PC-9 (cell line): ENCODE measurements around the gene OSTN. TPM values are rescaled to one million over a fixed set of nuclear protein-coding genes. Genes with fewer than 3 reads are reported as not detected.

Experiments
- BruUV-seq: library from RNA; stranded (reverse); fragments of 400-500 nt; replicated peaks from 2 replicates; lab custom pipeline; 2021; lab: Mats Ljungman, UMichigan
- CTCF ChIA-PET: fragments of 300-600 bp; sonication (Branson Sonifier 250); formaldehyde crosslinking; loops from one replicate; lab custom pipeline; 2022; ENCODE audit warnings: antibody characterized with exemption; lab: Charles Lee
- POLR2A ChIA-PET: fragments of 300-600 bp; sonication (Branson Sonifier 250); formaldehyde crosslinking; loops from one replicate; lab custom pipeline; 2022; ENCODE audit warnings: antibody characterized with exemption; ENCODE audit not compliant: unreplicated experiment; lab: Charles Lee
- DNase-seq, 2 experiments: peaks; one replicate each; pipeline versions ENCODE4 v3.0.0 to v3.0.0-alpha.2; 2015 to 2022; ENCODE audit warnings: mixed read lengths in 1 of 2
- H2AFZ ChIP-seq: fragments of 200-600 bp; sonication (generic); 2 replicates; pipeline ENCODE4 v1.8.1; 2017; ENCODE audit warnings: antibody characterized with exemption
- H3F3A ChIP-seq: fragments of 200-600 bp; sonication (generic); 2 replicates; pipeline ENCODE4 v1.8.1; 2017; ENCODE audit warnings: antibody characterized with exemption, mild to moderate bottlenecking, low read depth; ENCODE audit not compliant: insufficient read depth
- H3K27ac ChIP-seq: fragments of 200-600 bp; sonication (generic); 2 replicates; pipeline ENCODE4 v1.6.1; 2016; ENCODE audit warnings: mixed run types
- H3K27me3 ChIP-seq: fragments of 200-600 bp; sonication (generic); 2 replicates; pipeline ENCODE4 v1.6.1; 2016; ENCODE audit warnings: low read depth, mixed run types; ENCODE audit not compliant: insufficient read depth
- H3K36me3 ChIP-seq: fragments of 200-600 bp; sonication (generic); 2 replicates; pipeline ENCODE4 v1.6.1; 2016; ENCODE audit warnings: low read depth, mixed run types
- H3K4me1 ChIP-seq: fragments of 200-600 bp; sonication (generic); replicated peaks from 2 replicates; pipeline ENCODE4 v1.6.1; 2016; ENCODE audit warnings: mixed run types; ENCODE audit not compliant: insufficient read depth
- H3K4me2 ChIP-seq: fragments of 200-600 bp; sonication (generic); 2 replicates; pipeline ENCODE4 v1.6.1; 2017; ENCODE audit warnings: mixed run types
- H3K4me3 ChIP-seq: fragments of 200-600 bp; sonication (generic); 2 replicates; pipeline ENCODE4 v1.6.1; 2016; ENCODE audit warnings: mixed run types
- H3K79me2 ChIP-seq: fragments of 200-600 bp; sonication (generic); 2 replicates; pipeline ENCODE4 v1.6.1; 2017; ENCODE audit warnings: low read depth, mixed run types
- H3K9me2 ChIP-seq: fragments of 200-600 bp; sonication (generic); 2 replicates; pipeline ENCODE4 v1.8.1; 2017; ENCODE audit warnings: mild to moderate bottlenecking; ENCODE audit not compliant: insufficient read depth
- H3K9me3 ChIP-seq: fragments of 200-600 bp; sonication (generic); 2 replicates; pipeline ENCODE4 v1.8.1; 2016; ENCODE audit warnings: low read depth; ENCODE audit not compliant: insufficient read depth
- H4K20me1 ChIP-seq: fragments of 200-600 bp; sonication (generic); 2 replicates; pipeline ENCODE4 v1.8.1; 2017; ENCODE audit not compliant: insufficient read depth
- CTCF ChIP-seq: fragments of 200-600 bp; sonication (generic); conservative IDR thresholded peaks from 2 replicates; pipeline ENCODE4 v1.6.1; 2017; ENCODE audit warnings: mixed run types, antibody characterized with exemption, mild to moderate bottlenecking, moderate library complexity
- EZH2 ChIP-seq: fragments of 200-600 bp; sonication (generic); IDR thresholded peaks from 2 replicates; pipeline ENCODE4 v1.8.0; 2017; ENCODE audit warnings: antibody characterized with exemption, low read depth
- intact Hi-C: fragments of 100-400 bp; cut with micrococcal nuclease; formaldehyde crosslinking; loops from one replicate; pipeline ENCODE4 v1.10.0; 2022; ENCODE audit not compliant: unreplicated experiment
- total RNA-seq: library from RNA; stranded (reverse); gene quantifications from 2 replicates; pipeline ENCODE4 v1.2.3, GENCODE V29; 2021

OSTN gene
- total RNA-seq, 1 experiment from 2014 or later: not detected

- no peaks in the 10 kb centered on the region for H3K79me2 ChIP-seq
- no peaks in the 10 kb centered on the region for H3K27me3 ChIP-seq
- H4K20me1 ChIP-seq: no peaks in the 10 kb centered on the region
- BruUV-seq: no TSS peak
- TF ChIP-seq EZH2 (no peak), CTCF (no peak)
- CTCF ChIA-PET: no interaction called here
- no peaks in the 10 kb centered on the region for H3K9me2 ChIP-seq
- DNase-seq: peak in 1 of 2 experiments; percentile 12
- no peak overlapping the region for H3K4me2 ChIP-seq
- no peak overlapping the region for H3K27ac ChIP-seq
- H3K4me1 ChIP-seq: no peaks in the 10 kb centered on the region
- H3K9me3 ChIP-seq: no peaks in the 10 kb centered on the region
- H3K4me3 ChIP-seq: no peak overlapping the region
- no peaks in the 10 kb centered on the region for H3K36me3 ChIP-seq
- no peaks in the 10 kb centered on the region for H3F3A ChIP-seq
- intact Hi-C loops: no loop called here
- H2AFZ ChIP-seq: no peak overlapping the region
- POLR2A ChIA-PET: no interaction called here
These were observed 102.9 kb downstream of the OSTN start for GRCh38 chr3:191301782-191302411.

- no peaks in the 10 kb centered on the region for H3K27me3 ChIP-seq
- no peaks in the 10 kb centered on the region for H4K20me1 ChIP-seq
- H3K4me2 ChIP-seq: no peak overlapping the region
- ChIA-PET POLR2A (no interaction called here), CTCF (no interaction called here)
- no peaks in the 10 kb centered on the region for H3K9me2 ChIP-seq
- no peaks in the 10 kb centered on the region for H3F3A ChIP-seq
- no peak overlapping the region for H3K4me3 ChIP-seq
- H3K36me3 ChIP-seq: no peaks in the 10 kb centered on the region
- H3K4me1 ChIP-seq: no peaks in the 10 kb centered on the region
- BruUV-seq: no TSS peak
- H2AFZ ChIP-seq: no peak overlapping the region
- H3K79me2 ChIP-seq: no peaks in the 10 kb centered on the region
- DNase-seq: peak in 1 of 2 experiments; percentile 17
- intact Hi-C loops: no loop called here
- no peaks in the 10 kb centered on the region for H3K9me3 ChIP-seq
- no peak overlapping the region for H3K27ac ChIP-seq
- TF ChIP-seq CTCF: no peak
- no peak for TF ChIP-seq EZH2
These were observed 103.4 kb downstream of the OSTN start for GRCh38 chr3:191302451-191302850.

GRCh38 chr3:191303596-191303995 lies 104.6 kb downstream of the OSTN start:
- Histone ChIP-seq H3K4me1 (no peaks in the 10 kb centered on the region), H3K9me2 (no peaks in the 10 kb centered on the region), H3K27ac (no peak overlapping the region), H3K79me2 (no peaks in the 10 kb centered on the region), H3K27me3 (no peaks in the 10 kb centered on the region), H4K20me1 (no peaks in the 10 kb centered on the region), H2AFZ (no peak overlapping the region), H3K36me3 (no peaks in the 10 kb centered on the region), H3K9me3 (no peaks in the 10 kb centered on the region), H3K4me2 (no peak overlapping the region), H3F3A (no peaks in the 10 kb centered on the region), H3K4me3 (no peak overlapping the region)
- POLR2A ChIA-PET: no interaction called here
- DNase-seq: peak in 1 of 2 experiments; percentile 27
- TF ChIP-seq EZH2: no peak
- no peak for TF ChIP-seq CTCF
- CTCF ChIA-PET: no interaction called here
- no TSS peak for BruUV-seq
- intact Hi-C loops: no loop called here
